ENCODE data around the gene PAEP.

The PAEP gene

DNA sequence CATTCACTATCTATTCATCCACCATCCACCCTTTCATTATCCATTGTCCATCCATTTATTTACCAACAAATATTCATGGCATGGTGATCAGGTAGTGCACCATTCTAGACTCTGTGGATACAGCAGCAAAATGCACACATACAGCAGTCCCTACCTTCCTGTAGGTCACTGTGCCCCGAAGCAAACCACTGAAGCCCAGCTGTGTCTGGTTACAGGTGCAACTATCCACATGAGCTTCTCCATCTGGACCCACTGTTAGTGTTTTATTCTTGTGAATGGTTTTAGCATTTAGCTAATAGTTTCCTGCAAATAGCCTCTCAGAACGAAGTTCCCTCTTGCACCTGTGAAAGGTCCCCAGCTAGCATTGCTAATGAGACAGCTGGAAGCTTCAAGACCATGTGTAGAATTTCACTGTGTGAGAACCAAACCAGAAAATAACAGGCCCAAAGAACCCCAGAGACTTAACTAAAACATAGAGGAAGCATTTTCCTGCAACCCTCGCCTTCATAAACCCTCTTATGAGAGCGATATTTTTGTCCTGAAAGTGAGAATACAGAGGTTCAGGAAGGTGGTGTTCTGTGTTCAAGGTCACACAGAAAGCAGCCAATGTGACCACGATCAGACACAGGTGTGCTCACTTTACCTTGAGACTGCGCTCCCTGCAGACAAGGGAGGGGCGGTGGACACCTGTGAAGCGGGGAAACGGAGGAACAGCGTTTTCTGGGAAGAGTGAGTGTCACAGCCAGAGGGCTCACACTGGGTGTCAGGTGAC, 18.5 kb downstream of the PAEP start:
- no peak for DNase-seq

- DNase-seq, result no peak
Observed at GRCh38 chr9:135580664-135581380, 19.3 kb downstream of the PAEP start.

GRCh38 chr9:135581636-135582426, 20.3 kb downstream of the PAEP start:
- no peak for DNase-seq

DNA sequence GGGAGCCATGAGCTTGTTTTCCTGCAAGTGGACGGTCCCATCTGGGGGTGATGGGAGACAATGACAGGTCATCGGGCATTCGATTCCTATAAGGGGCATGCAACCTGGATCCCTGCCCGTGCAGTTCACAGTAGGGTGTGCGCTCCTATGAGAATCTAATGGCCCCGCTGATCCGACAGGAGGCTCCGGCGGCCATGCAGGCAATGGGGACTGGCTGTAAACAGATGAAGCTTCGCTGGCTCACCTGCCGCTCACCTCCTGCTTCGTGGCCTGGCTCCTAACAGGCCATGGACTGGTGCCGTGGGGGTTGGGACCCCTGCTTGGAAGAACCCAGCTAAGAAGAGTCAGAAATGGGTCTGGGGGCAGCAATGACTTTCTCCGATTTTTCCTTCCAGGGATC, 21.0 kb downstream of the PAEP start:
- no peak for DNase-seq

GRCh38 chr9:135582966-135583687, 21.6 kb downstream of the PAEP start:
- no peak for DNase-seq

DNA sequence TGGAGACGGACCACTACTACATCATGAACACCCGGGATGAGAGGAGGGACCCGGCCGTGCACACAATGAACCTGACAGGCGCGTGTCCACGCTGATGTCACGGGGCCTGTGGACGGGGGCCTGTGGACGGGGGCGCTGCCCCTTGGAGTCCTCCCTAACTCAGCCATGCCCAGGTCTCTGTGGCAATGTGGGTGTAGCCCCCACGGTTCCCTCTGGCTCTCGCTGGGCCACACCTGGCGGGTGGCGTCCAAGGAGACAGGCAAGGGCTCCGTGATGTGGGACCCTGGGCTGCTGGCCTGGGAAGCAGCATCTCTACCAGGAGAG, 22.1 kb downstream of the PAEP start:
- no peak for DNase-seq

DNA sequence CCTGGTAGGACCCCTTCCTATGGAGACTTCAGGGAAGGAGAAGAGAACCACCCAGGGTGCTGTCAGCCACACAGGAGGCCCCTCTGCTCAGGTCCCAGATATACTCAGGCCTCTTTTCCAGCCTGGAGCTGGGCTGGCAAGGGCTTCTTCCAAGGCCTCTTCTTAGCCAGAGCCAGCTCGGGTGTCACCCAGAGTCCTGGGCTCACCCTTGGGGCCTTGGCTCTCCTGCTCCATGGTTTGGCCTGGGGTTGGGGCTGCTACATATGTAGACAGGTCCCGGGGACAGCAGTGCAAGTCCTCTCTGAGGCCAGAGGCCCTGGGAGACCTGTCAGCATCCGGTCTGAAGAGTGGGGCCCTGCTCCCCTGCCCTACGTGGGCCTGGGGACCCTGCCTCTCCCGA, 22.8 kb downstream of the PAEP start:
- DNase-seq, result no peak

DNA sequence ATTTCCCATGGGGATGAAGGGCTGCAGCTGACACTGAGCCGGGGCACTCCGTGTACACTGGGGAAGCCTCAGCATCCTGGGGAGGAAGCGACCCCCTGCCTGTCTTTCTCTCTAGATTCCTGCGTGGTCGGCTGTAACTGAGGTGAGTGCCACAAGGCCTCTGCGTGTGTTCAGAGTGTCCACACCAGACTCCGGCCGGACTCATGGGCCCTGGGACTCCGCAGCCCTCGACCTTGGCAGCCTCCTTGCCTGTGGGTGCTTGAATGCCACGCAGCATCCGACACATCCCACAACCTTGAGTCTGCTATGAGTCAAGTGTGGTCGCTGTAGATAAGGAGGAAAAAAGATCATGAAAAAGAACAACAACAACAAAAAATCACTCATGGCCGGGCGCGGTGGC, 23.4 kb downstream of the PAEP start:
- no peak for DNase-seq

DNA sequence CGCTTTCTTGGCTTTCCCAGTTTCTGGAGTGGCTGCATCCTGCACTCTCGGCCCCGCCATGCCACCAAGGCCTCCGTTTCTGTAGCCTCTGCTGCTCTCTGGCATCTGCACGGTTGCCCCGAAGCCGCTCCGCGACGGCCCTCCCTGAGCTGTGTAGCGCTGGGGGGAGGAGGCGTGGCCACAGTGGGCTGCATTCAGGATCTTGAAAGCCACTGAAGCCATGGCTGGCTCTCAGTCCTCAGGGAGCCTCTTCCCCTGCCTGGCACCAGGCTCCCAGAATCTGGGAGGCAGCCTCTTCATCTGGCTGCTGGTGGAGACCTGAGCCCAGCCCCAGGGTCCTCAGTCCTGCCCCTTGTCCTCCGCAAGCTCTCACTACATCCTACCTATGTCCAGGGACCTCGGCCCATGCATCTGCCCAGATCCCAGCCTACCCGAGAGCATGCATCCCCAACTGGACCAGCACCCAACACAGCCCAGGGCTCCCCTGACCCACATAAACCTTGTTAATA, 25.1 kb downstream of the PAEP start:
- no peak for DNase-seq

GRCh38 chr9:135587658-135588057, 26.1 kb downstream of the PAEP start:
- DNase-seq, result no peak

DNA sequence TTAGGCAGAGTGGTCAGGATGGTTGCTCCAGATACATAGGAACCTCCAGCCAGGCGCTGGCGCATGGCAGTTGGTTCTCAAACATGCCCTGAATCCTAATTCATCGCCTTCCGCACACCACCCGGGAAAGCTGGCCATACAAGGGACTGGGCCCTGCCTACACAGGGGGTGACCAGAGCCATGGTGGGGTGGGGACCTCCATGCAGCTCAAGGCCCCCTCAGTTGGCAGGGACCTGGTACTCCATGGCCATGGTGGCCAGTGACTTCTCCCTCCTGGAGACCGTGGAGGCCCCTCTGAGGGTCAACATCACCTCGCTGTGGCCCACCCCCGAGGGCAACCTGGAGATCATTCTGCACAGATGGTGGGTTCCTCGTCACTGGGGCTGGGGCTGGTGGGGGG, 26.8 kb downstream of the PAEP start:
- no peak for DNase-seq

- no peak for DNase-seq
Observed at GRCh38 chr9:135588886-135589595, 27.5 kb downstream of the PAEP start.

- no peak for DNase-seq
Observed at GRCh38 chr9:135589596-135590485, 28.3 kb downstream of the PAEP start.

GRCh38 chr9:135590486-135591079, 29.0 kb downstream of the PAEP start:
- no peak for DNase-seq

DNA sequence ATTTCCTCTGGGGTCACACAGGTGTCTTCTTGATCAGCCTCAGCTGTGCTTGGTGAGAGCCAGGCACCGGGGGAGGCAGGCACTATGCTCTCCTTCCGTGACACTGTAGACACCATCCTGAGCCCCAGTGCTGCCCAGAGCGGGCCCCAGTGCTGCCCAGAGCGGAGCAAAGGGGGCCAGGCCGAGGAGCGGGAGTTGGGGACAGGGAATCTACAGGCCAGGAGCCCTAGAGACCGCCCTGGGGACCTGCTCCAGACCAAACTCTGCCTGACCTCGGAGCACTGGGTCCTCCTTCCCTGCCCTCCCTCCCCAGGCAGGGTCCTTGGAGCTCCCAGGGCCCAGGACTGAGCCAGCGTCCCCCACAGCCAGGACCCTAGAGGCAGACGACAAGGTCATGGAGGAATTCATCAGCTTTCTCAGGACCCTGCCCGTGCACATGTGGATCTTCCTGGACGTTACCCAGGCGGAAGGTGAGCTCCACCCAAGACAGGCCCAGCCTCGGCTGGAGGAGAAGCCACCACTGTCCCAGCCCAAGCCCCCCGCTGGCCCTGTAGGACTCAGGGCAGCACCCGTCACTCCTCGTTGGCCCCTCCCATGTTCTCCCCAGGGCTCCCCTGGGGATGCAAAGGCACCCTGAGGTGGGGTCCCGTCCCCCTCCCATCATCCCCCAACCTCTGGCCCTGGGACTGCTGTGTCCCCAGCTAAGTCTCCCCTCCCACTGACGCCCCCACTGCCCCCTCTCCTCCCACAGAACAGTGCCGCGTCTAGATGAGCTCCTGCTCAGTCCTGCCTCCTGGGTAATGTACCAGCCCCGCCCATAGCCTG, 30.2 kb downstream of the PAEP start:
- DNase-seq, result no peak

DNA sequence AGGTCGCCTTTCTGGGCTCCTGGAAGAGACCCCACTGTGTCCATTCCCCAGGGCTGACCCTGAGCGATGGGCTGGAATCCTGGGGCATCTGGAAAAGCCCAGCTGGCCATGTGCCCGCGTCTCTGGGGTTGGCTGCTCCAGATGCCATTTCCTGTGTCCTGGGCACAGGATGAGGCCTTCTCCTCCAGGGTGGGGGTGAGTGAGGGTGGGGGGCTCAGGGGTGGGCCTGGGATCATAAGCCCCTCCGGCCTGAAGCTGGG, 30.7 kb downstream of the PAEP start:
- DNase-seq, result no peak

- no peak for DNase-seq
Observed at GRCh38 chr9:135592625-135593024, 31.1 kb downstream of the PAEP start.

DNA sequence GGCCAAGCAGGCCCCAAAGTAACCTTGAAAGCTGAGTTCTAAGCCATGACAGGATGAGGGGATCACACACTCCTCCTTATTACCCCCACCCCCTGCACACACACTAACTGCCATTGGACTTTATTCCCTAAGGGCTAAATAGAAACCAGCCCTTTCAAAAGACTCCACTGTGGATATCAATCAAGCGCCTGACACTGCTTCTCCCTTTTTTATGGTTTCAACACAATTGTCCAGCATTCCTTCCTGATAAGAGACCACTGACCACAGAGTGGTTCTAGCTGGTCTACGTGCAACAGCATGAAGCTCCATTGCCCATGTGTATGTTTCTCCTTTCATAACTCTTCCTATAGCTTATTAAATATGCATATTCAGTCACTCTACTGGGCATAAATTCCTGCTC, 34.7 kb downstream of the PAEP start:
- DNase-seq, result no peak

GRCh38 chr9:135600296-135600817, 38.8 kb downstream of the PAEP start:
- DNase-seq, result no peak

- DNase-seq, result no peak
Observed at GRCh38 chr9:135601988-135602387, 40.4 kb downstream of the PAEP start.
